Spleen (tissue), 7 donors: ENCODE data around the gene GP5.

Experiments used
- POLR2A ChIP-seq, 3 donors: fragments of 450-650 bp; IDR thresholded peaks; one replicate each; pipeline ENCODE4 v1.5.1; 2017; ENCODE audit warnings: antibody characterized with exemption in 3 of 3, mild to moderate bottlenecking in 1 of 3
- POLR2AphosphoS5 ChIP-seq, 3 donors: sonication (generic); formaldehyde crosslinking; IDR thresholded peaks; one replicate each; pipeline ENCODE4 v1.5.1; 2017; ENCODE audit warnings: antibody characterized with exemption in 3 of 3
- TF ChIP-seq, protein P1 (sequence below), 11 experiments: fragments of 200-600 bp in 7 of 11; fragments of 450-650 bp in 4 of 11; sonication (generic) in 4 of 11; IDR thresholded peaks in 8 of 11; conservative IDR thresholded peaks in 3 of 11; 1 replicate in 7 of 11; 2 replicates in 4 of 11; pipeline versions ENCODE4 v1.4.0 to v1.8.0; 2016 to 2021; ENCODE audit warnings: antibody characterized with exemption in 11 of 11, inconsistent platforms in 4 of 11, mild to moderate bottlenecking in 1 of 11
- donor health status: DM: no; HTN: no; CAD: no; lungs with moderate emphysema.
- donor health status: DM: no; HTN: no; CAD: no.
- donor health status: DM: no; HTN: no; CAD: no.

DNA sequence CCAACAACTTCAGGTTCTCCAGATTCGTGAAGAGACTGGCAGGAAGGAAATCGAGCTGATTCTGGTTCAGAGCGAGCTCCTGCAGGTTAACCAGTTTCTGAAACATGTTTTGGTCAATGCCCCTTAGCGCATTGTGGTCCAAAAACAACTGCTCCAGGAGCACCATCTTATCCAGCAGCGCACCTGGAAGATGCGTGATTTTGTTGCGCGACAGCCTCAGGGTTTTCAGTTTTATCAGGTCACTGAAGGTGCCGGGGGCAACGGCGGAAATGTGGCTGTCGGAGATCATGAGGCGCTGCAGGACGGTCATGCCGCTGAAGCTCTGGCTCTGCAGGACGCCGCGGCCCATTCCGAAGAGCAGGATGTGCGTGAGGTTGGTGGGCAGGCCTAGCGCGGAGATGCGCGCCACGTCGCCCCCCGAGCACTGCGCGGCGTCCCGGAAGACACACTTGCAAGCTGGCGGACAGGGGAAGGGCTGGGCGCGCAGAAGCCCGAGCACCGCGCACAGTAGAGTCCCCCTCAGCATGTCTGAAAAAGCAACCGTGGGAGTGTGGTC lies 1.2 kb downstream of the GP5 start:
- TF ChIP-seq, protein P1, sequence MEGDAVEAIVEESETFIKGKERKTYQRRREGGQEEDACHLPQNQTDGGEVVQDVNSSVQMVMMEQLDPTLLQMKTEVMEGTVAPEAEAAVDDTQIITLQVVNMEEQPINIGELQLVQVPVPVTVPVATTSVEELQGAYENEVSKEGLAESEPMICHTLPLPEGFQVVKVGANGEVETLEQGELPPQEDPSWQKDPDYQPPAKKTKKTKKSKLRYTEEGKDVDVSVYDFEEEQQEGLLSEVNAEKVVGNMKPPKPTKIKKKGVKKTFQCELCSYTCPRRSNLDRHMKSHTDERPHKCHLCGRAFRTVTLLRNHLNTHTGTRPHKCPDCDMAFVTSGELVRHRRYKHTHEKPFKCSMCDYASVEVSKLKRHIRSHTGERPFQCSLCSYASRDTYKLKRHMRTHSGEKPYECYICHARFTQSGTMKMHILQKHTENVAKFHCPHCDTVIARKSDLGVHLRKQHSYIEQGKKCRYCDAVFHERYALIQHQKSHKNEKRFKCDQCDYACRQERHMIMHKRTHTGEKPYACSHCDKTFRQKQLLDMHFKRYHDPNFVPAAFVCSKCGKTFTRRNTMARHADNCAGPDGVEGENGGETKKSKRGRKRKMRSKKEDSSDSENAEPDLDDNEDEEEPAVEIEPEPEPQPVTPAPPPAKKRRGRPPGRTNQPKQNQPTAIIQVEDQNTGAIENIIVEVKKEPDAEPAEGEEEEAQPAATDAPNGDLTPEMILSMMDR (IDR thresholded peaks at IDR 0.05 in 8 of 11, conservative IDR thresholded peaks at IDR 0.05 in 3 of 11): no peak
- TF ChIP-seq POLR2A (IDR thresholded peaks at IDR 0.05) (no peak), POLR2AphosphoS5 (IDR thresholded peaks at IDR 0.05) (peak in 2 of 3 donors; percentile 65 to 79)
